Endothelial cell of umbilical vein (primary cell): ENCODE results near the gene RTKN.

Experiments used
- EZH2 ChIP-seq: IDR thresholded peaks from 2 replicates; pipeline ENCODE4 v1.6.1; 2012; ENCODE audit warnings: borderline replicate concordance, low read depth, mild to moderate bottlenecking, moderate library complexity, low read length, inconsistent platforms; ENCODE audit not compliant: severe bottlenecking
- TF ChIP-seq, protein P1 (sequence below), 2 donors: IDR thresholded peaks; 1 replicate in 1 of 2; 2 replicates in 1 of 2; pipeline ENCODE4 v1.5.1; 2011; ENCODE audit warnings: low read length in 2 of 2, mild to moderate bottlenecking in 2 of 2, moderate library complexity in 2 of 2, control low read depth in 1 of 2, inconsistent platforms in 1 of 2, low read depth in 1 of 2; ENCODE audit not compliant: insufficient read depth in 1 of 2; ENCODE audit errors: extremely low read depth in 1 of 2

DNA sequence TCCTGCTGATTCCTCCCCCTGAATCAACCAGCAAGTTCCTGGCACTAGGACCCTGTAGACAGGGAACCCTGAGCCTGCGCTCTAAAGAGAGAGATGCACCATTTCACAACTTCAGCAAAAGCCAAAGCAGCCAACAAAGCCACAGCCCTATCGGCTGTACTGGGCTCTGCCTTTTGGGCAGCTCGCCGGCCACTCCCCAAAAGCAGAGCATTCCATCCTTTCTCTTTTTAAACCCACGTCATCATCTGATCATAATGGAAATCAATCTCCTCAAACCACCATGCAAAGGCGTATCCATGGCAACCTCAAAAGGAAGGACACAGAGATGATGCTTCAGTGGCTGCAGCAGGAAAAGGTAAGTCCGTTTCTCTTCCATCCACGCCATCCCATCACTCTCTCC lies 56.3 kb downstream of the RTKN start:
- TF ChIP-seq, protein P1, sequence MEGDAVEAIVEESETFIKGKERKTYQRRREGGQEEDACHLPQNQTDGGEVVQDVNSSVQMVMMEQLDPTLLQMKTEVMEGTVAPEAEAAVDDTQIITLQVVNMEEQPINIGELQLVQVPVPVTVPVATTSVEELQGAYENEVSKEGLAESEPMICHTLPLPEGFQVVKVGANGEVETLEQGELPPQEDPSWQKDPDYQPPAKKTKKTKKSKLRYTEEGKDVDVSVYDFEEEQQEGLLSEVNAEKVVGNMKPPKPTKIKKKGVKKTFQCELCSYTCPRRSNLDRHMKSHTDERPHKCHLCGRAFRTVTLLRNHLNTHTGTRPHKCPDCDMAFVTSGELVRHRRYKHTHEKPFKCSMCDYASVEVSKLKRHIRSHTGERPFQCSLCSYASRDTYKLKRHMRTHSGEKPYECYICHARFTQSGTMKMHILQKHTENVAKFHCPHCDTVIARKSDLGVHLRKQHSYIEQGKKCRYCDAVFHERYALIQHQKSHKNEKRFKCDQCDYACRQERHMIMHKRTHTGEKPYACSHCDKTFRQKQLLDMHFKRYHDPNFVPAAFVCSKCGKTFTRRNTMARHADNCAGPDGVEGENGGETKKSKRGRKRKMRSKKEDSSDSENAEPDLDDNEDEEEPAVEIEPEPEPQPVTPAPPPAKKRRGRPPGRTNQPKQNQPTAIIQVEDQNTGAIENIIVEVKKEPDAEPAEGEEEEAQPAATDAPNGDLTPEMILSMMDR (IDR thresholded peaks at IDR 0.05; ENCODE audit: extremely low read depth in 1 of 2, insufficient read depth in 1 of 2, low read depth in 1 of 2, low read length in 2 of 2): no peak
- no peak for TF ChIP-seq EZH2
